ENCODE data around the gene C3orf38.
A peak's percentile ranks its signal among the peaks of the same experiment; 100 is the strongest.
"Not testable (repeated sequence)": the region's sequence is repeated elsewhere in the genome, so short reads cannot be mapped to it uniquely, and the experiment has no call there.

C3orf38 gene

GRCh38 chr3:88150371-88150770 is 612 bp downstream of the C3orf38 start:
- peak; percentile 12 for DNase-seq
- in situ Hi-C loops (cut with HindIII; ENCODE audit: low pct_ligation_motif_present, low pct_unique_long_range_greater_than_20kb, low sequenced_read_pairs) = no loop called here

- no peak for DNase-seq
- in situ Hi-C loops (cut with HindIII; ENCODE audit: low pct_ligation_motif_present, low pct_unique_long_range_greater_than_20kb, low sequenced_read_pairs) = no loop called here
Observed at GRCh38 chr3:88150806-88151205, 1.0 kb downstream of the C3orf38 start.

- no peak for DNase-seq
- in situ Hi-C loops (cut with HindIII; ENCODE audit: low pct_ligation_motif_present, low pct_unique_long_range_greater_than_20kb, low sequenced_read_pairs) = no loop called here
Observed at GRCh38 chr3:88151358-88151757, 1.6 kb downstream of the C3orf38 start.

- in situ Hi-C loops (cut with HindIII; ENCODE audit: low pct_ligation_motif_present, low pct_unique_long_range_greater_than_20kb, low sequenced_read_pairs) = no loop called here
- no peak for DNase-seq
Observed at GRCh38 chr3:88152841-88153240, 3.1 kb downstream of the C3orf38 start.

GRCh38 chr3:88166419-88166971 is 16.7 kb downstream of the C3orf38 start:
- no peak for DNase-seq
- in situ Hi-C loops (cut with HindIII; ENCODE audit: low pct_ligation_motif_present, low pct_unique_long_range_greater_than_20kb, low sequenced_read_pairs) = no loop called here

GRCh38 chr3:88167173-88167572 is 17.4 kb downstream of the C3orf38 start:
- DNase-seq = no peak
- in situ Hi-C loops (cut with HindIII; ENCODE audit: low pct_ligation_motif_present, low pct_unique_long_range_greater_than_20kb, low sequenced_read_pairs) = no loop called here

- DNase-seq = no peak
- in situ Hi-C loops (cut with HindIII; ENCODE audit: low pct_ligation_motif_present, low pct_unique_long_range_greater_than_20kb, low sequenced_read_pairs) = no loop called here
Observed at GRCh38 chr3:88167704-88168103, 17.9 kb downstream of the C3orf38 start.

GRCh38 chr3:88168171-88168570 is 18.4 kb downstream of the C3orf38 start:
- in situ Hi-C loops (cut with HindIII; ENCODE audit: low pct_ligation_motif_present, low pct_unique_long_range_greater_than_20kb, low sequenced_read_pairs) = no loop called here
- no peak for DNase-seq

GRCh38 chr3:88180398-88180999 is 30.7 kb downstream of the C3orf38 start:
- DNase-seq = peak; percentile 42
- in situ Hi-C loops (cut with HindIII; ENCODE audit: low pct_ligation_motif_present, low pct_unique_long_range_greater_than_20kb, low sequenced_read_pairs) = no loop called here

- DNase-seq; in situ Hi-C loops (cut with HindIII; ENCODE audit: low pct_ligation_motif_present, low pct_unique_long_range_greater_than_20kb, low sequenced_read_pairs): not testable (repeated sequence)
Observed at GRCh38 chr3:88182165-88182918, 32.6 kb downstream of the C3orf38 start.

GRCh38 chr3:88188436-88188835 is 38.7 kb downstream of the C3orf38 start:
- in situ Hi-C loops (cut with HindIII; ENCODE audit: low pct_ligation_motif_present, low pct_unique_long_range_greater_than_20kb, low sequenced_read_pairs) = no loop called here
- no peak for DNase-seq

- no peak for DNase-seq
- in situ Hi-C loops (cut with HindIII; ENCODE audit: low pct_ligation_motif_present, low pct_unique_long_range_greater_than_20kb, low sequenced_read_pairs) = no loop called here
Observed at GRCh38 chr3:88189361-88189810, 39.6 kb downstream of the C3orf38 start.

GRCh38 chr3:88191872-88192409 is 42.2 kb downstream of the C3orf38 start:
- in situ Hi-C loops (cut with HindIII; ENCODE audit: low pct_ligation_motif_present, low pct_unique_long_range_greater_than_20kb, low sequenced_read_pairs) = no loop called here

GRCh38 chr3:88192631-88193030 is 42.9 kb downstream of the C3orf38 start:
- no peak for DNase-seq
- in situ Hi-C loops (cut with HindIII; ENCODE audit: low pct_ligation_motif_present, low pct_unique_long_range_greater_than_20kb, low sequenced_read_pairs) = no loop called here

More at GRCh38 chr3:88191872-88192409, 42.2 kb downstream of the C3orf38 start:
- DNase-seq = no peak

- no peak for DNase-seq
Observed at GRCh38 chr3:88195951-88196434, 46.2 kb downstream of the C3orf38 start.

GRCh38 chr3:88198121-88198520 is 48.4 kb downstream of the C3orf38 start:
- no peak for DNase-seq
- in situ Hi-C loops (cut with HindIII; ENCODE audit: low pct_ligation_motif_present, low pct_unique_long_range_greater_than_20kb, low sequenced_read_pairs) = no loop called here

More at GRCh38 chr3:88195951-88196434, 46.2 kb downstream of the C3orf38 start:
- in situ Hi-C loops (cut with HindIII; ENCODE audit: low pct_ligation_motif_present, low pct_unique_long_range_greater_than_20kb, low sequenced_read_pairs) = no loop called here

- in situ Hi-C loops (cut with HindIII; ENCODE audit: low pct_ligation_motif_present, low pct_unique_long_range_greater_than_20kb, low sequenced_read_pairs) = no loop called here
- DNase-seq = peak; percentile 57
Observed at GRCh38 chr3:88203642-88204055, 53.9 kb downstream of the C3orf38 start.
